Adipose tissue (tissue), 3 donors: Measurements from ENCODE around the gene SALL1. TPM values are rescaled to one million over a fixed set of nuclear protein-coding genes. Genes with fewer than 3 reads are reported as not detected.

Experiments
- H3K27ac ChIP-seq: one replicate; pipeline ENCODE4 v1.5.1; 2013; ENCODE audit warnings: low read depth, low read length
- WGBS, 3 donors: extraction: QIAGEN DNeasy Blood & Tissue Kit; methylation state at CpG; one replicate each; pipeline ENCODE4 v1.1.7; 2013; 5-methylcytosine and 5-hydroxymethylcytosine counted together
- polyA plus RNA-seq, 3 donors: library from polyadenylated mRNA; stranded (reverse); fragments of 200-250 nt; gene quantifications; one replicate each; pipeline ENCODE4 v1.2.3, GENCODE V29; 2013
- donor health status: healthy with polysubstance abuse.
- donor health status: Bipolar disorder and iron deficiency.
- donor health status: healthy.

SALL1 gene
- polyA plus RNA-seq, 3 donors = 0.08 to 0.12 TPM; not detected in 1

GRCh38 chr16:51161440-51162195 lies 10.5 kb upstream of the SALL1 start:
- no peak overlapping the region for H3K27ac ChIP-seq
- WGBS, 3 donors = 78 to 83% (median 81%) methylated on average over 2 of the region's 2 CpGs

- 64 to 66% (median 65%) methylated on average over 6 of the region's 6 CpGs for WGBS, 3 donors
- H3K27ac ChIP-seq = no peak overlapping the region
Observed at GRCh38 chr16:51159865-51160264, 8.8 kb upstream of the SALL1 start.

- no peak overlapping the region for H3K27ac ChIP-seq
- WGBS, 3 donors = 63 to 81% (median 76%) methylated on average over 3 of the region's 3 CpGs
Observed at GRCh38 chr16:51159296-51159695, 8.2 kb upstream of the SALL1 start.

GRCh38 chr16:51157698-51158097 lies 6.6 kb upstream of the SALL1 start:
- 36 to 52% (median 44%) methylated on average over 2 of the region's 2 CpGs for WGBS, 3 donors
- H3K27ac ChIP-seq = no peak overlapping the region

- 38 to 49% (median 47%) methylated on average over 2 of the region's 2 CpGs for WGBS, 3 donors
- no peak overlapping the region for H3K27ac ChIP-seq
Observed at GRCh38 chr16:51156807-51157200, 5.7 kb upstream of the SALL1 start.

- H3K27ac ChIP-seq = no peak overlapping the region
- 3 to 6% (median 4%) methylated on average over 58 to 59 of the region's 59 CpGs for WGBS, 3 donors
Observed at GRCh38 chr16:51155820-51156806, 5.0 kb upstream of the SALL1 start.

GRCh38 chr16:51155199-51155607 lies 4.1 kb upstream of the SALL1 start:
- 3 to 6% (median 5%) methylated on average over 20 of the region's 20 CpGs for WGBS, 3 donors
- no peak overlapping the region for H3K27ac ChIP-seq

GRCh38 chr16:51154271-51155171 lies 3.5 kb upstream of the SALL1 start:
- H3K27ac ChIP-seq = no peak overlapping the region
- 15 to 19% (median 17%) methylated on average over 54 to 55 of the region's 55 CpGs for WGBS, 3 donors

GRCh38 chr16:51153577-51154031 lies 2.5 kb upstream of the SALL1 start:
- WGBS, 3 donors = 5 to 14% (median 9%) methylated on average over 32 of the region's 32 CpGs
- no peak overlapping the region for H3K27ac ChIP-seq

- 2 to 5% (median 4%) methylated on average over 58 to 60 of the region's 60 CpGs for WGBS, 3 donors
- H3K27ac ChIP-seq = no peak overlapping the region
Observed at GRCh38 chr16:51152691-51153576, 1.9 kb upstream of the SALL1 start.

DNA sequence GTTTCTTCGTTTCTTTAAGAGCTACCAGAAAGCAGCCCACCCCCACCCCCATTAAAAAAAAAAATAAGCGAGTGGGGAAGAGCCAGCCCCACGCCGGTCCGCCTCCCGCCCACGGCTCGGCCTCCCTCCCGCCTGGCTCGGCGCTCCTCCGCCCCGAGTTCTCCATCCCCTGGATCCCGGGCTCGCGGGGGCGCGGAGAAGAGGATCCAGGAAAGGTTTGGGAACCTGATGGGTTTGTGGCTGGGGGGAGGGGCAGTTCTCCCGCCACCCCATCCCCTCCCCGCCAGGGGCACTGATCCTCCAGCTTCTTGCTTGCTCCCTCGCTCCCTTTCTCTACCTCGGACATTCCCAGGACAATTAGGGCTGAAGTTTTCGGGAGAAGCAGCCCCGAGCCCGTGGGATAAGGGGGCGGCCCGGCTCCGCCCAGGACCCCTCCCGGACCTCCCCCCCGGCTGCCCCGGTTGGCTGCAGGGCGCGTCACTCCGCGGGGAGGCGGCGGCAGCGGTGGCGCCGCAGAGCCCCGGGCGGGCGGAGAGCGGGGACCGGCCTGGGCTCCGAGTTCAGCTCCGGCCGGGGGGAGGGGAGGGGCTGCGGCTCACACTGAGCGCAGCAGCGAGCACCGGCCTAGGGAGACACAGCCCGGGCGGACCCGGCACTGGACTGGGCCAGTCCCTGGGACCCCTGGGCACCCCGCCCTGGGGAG lies 1.0 kb upstream of the SALL1 start:
- no peak overlapping the region for H3K27ac ChIP-seq
- WGBS, 3 donors = 1% methylated on average over 40 to 56 of the region's 56 CpGs

- no peak overlapping the region for H3K27ac ChIP-seq
- 0 to 2% (median 1%) methylated on average over 23 to 59 of the region's 61 CpGs for WGBS, 3 donors
Observed at GRCh38 chr16:51151435-51151960, 428 bp upstream of the SALL1 start.

DNA sequence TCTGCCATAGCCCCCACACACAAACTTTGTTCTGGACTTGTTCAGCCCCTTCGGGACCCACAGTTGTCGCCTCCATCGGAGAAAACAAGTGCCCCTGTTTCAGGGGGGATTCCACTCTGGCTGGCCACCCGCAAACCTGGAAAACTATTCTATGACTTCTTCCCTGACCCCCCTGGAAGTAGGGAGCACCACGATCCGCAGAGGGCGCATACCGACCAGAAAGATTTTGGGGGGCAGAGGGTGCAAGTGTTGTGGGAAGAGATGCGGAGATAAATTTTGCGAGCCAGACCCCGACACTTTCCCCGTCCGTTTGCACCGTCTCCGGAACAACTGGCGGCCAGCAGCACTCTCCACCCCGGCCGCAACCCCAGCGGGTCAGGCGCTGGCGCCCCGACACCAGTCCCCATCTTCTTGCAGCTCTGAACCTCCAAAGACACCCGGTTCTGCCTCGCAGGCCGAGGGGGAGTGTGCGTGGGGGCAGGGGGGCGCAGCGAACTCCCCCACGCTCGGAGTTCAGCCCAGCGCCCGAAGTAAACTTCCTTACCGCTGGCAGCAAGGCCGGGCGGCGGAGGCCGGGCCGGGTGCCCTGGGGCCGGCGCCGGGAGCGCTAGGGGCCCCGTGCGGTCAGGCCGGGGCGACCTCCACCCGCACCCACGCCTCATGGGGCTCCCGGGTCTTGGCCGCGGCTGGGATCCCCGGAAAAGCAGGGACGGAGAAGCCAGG lies 744 bp downstream of the SALL1 start:
- H3K27ac ChIP-seq = no peak overlapping the region

GRCh38 chr16:51149721-51150164 lies 1.3 kb downstream of the SALL1 start:
- WGBS, 3 donors = 8 to 21% (median 15%) methylated on average over 35 of the region's 35 CpGs

More for the DNA sequence above, 744 bp downstream of the SALL1 start:
- 3 to 8% (median 5%) methylated on average over 53 of the region's 53 CpGs for WGBS, 3 donors

DNA sequence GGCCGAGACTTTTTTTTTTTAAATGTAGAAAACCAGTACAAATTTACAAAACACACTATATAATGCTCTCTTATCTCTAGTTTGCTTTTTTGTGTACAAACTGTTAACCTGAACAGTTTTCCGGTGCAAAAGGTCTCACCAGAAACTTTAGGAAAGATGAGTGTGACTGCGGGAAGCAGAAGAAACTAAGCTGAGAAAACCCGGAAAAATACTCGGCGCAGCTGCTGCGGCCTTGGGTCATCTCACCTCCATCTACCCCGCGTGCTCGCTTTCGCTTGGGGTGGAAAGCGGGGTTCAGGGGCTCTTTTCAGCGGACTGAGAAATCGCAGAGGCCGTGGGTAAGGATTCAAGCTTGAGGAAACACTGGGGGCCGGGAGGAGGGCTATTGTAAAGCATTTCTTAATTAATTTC lies 1.8 kb downstream of the SALL1 start:
- H3K27ac ChIP-seq = no peak overlapping the region
- WGBS, 3 donors = 33 to 53% (median 43%) methylated on average over 16 of the region's 16 CpGs

More at GRCh38 chr16:51149721-51150164, 1.3 kb downstream of the SALL1 start:
- no peak overlapping the region for H3K27ac ChIP-seq
